ENCODE results near the gene TTC21B. TPM values are rescaled to one million over a fixed set of nuclear protein-coding genes. Genes with fewer than 3 reads are reported as not detected.

The TTC21B gene
- total RNA-seq, 2 donors from 2014 or later: 28.0 to 49.6 TPM

GRCh38 chr2:165950438-165950837, 3.1 kb downstream of the TTC21B start:
- H3K27me3 ChIP-seq (replicated peaks; ENCODE audit: insufficient read depth): no peaks in the 10 kb centered on the region
- WGBS: 98% methylated on average over 3 of the region's 3 CpGs

GRCh38 chr2:165941827-165942226, 11.7 kb downstream of the TTC21B start:
- Histone ChIP-seq H3K36me3 (no peaks in the 10 kb centered on the region), H3K9me3 (no peaks in the 10 kb centered on the region), H3K27me3 (replicated peaks; ENCODE audit: insufficient read depth) (no peaks in the 10 kb centered on the region), H3K4me3 (no peak overlapping the region), H3K4me1 (replicated peaks) (no peaks in the 10 kb centered on the region), H3K27ac (no peak overlapping the region)
- 96% methylated on average over 1 of the region's 1 CpG for WGBS
- intact Hi-C loops (cut with DNase I): no loop called here
- DNase-seq (ENCODE audit: low spot score): no peak
- no peak for TF ChIP-seq POLR2AphosphoS5 (IDR thresholded peaks at IDR 0.05)

More at GRCh38 chr2:165950438-165950837, 3.1 kb downstream of the TTC21B start:
- TF ChIP-seq POLR2A (IDR thresholded peaks at IDR 0.05) (no peak), CTCF (IDR thresholded peaks at IDR 0.05) (no peak), POLR2AphosphoS5 (IDR thresholded peaks at IDR 0.05) (no peak)
- H3K9me3 ChIP-seq: no peaks in the 10 kb centered on the region
- intact Hi-C loops (cut with DNase I): loop anchor here (5.0 kb wide), 1 partner anchor 177 kb away; the partner anchor contains the start of gene SCN1A
- H3K4me1 ChIP-seq (replicated peaks): no peaks in the 10 kb centered on the region
- no peak overlapping the region for H3K4me3 ChIP-seq
- DNase-seq (ENCODE audit: low spot score): no peak
- no peak overlapping the region for H3K27ac ChIP-seq
- H3K36me3 ChIP-seq: no peaks in the 10 kb centered on the region

- 88% methylated on average over 1 of the region's 1 CpG for WGBS
- Histone ChIP-seq H3K9me3 (no peaks in the 10 kb centered on the region), H3K27ac (no peak overlapping the region), H3K36me3 (no peaks in the 10 kb centered on the region), H3K4me1 (replicated peaks) (no peaks in the 10 kb centered on the region), H3K4me3 (no peak overlapping the region), H3K27me3 (replicated peaks; ENCODE audit: insufficient read depth) (no peaks in the 10 kb centered on the region)
- intact Hi-C loops (cut with DNase I): no loop called here
- DNase-seq (ENCODE audit: low spot score): no peak
- no peak for TF ChIP-seq POLR2A (IDR thresholded peaks at IDR 0.05)
- TF ChIP-seq POLR2AphosphoS5 (IDR thresholded peaks at IDR 0.05): no peak
- TF ChIP-seq CTCF (IDR thresholded peaks at IDR 0.05): no peak
Measured at GRCh38 chr2:165938237-165938636, 15.3 kb downstream of the TTC21B start.

GRCh38 chr2:165933211-165933910, 20.2 kb downstream of the TTC21B start:
- Histone ChIP-seq H3K27ac (no peak overlapping the region), H3K36me3 (no peaks in the 10 kb centered on the region), H3K27me3 (replicated peaks; ENCODE audit: insufficient read depth) (no peaks in the 10 kb centered on the region), H3K4me3 (no peak overlapping the region), H3K4me1 (replicated peaks) (no peaks in the 10 kb centered on the region), H3K9me3 (no peaks in the 10 kb centered on the region)
- TF ChIP-seq CTCF (IDR thresholded peaks at IDR 0.05): no peak
- no peak for TF ChIP-seq POLR2AphosphoS5 (IDR thresholded peaks at IDR 0.05)
- TF ChIP-seq POLR2A (IDR thresholded peaks at IDR 0.05): no peak
- no peak for DNase-seq (ENCODE audit: low spot score)
- WGBS: 93% methylated on average over 4 of the region's 4 CpGs
- intact Hi-C loops (cut with DNase I): no loop called here

GRCh38 chr2:165927774-165928173, 25.8 kb downstream of the TTC21B start:
- H3K9me3 ChIP-seq: no peaks in the 10 kb centered on the region
- 95% methylated on average over 1 of the region's 1 CpG for WGBS

More at GRCh38 chr2:165927774-165928173, 25.8 kb downstream of the TTC21B start:
- TF ChIP-seq CTCF (IDR thresholded peaks at IDR 0.05) (no peak), POLR2AphosphoS5 (IDR thresholded peaks at IDR 0.05) (no peak), POLR2A (IDR thresholded peaks at IDR 0.05) (no peak)
- no peak for DNase-seq (ENCODE audit: low spot score)
- Histone ChIP-seq H3K4me1 (replicated peaks) (no peaks in the 10 kb centered on the region), H3K27me3 (replicated peaks; ENCODE audit: insufficient read depth) (no peaks in the 10 kb centered on the region), H3K36me3 (no peaks in the 10 kb centered on the region), H3K4me3 (no peak overlapping the region), H3K27ac (no peak overlapping the region)
- intact Hi-C loops (cut with DNase I): no loop called here
